GM10847 (cell line): ENCODE data around the gene CYP51A1.
A peak's percentile ranks its signal among the peaks of the same experiment; 100 is the strongest.

Experiments
- POLR2A ChIP-seq: IDR thresholded peaks from 2 replicates; pipeline ENCODE4 v1.6.1; 2011; ENCODE audit not compliant: insufficient read length; ENCODE audit errors: extremely low read depth

The CYP51A1 gene

DNA sequence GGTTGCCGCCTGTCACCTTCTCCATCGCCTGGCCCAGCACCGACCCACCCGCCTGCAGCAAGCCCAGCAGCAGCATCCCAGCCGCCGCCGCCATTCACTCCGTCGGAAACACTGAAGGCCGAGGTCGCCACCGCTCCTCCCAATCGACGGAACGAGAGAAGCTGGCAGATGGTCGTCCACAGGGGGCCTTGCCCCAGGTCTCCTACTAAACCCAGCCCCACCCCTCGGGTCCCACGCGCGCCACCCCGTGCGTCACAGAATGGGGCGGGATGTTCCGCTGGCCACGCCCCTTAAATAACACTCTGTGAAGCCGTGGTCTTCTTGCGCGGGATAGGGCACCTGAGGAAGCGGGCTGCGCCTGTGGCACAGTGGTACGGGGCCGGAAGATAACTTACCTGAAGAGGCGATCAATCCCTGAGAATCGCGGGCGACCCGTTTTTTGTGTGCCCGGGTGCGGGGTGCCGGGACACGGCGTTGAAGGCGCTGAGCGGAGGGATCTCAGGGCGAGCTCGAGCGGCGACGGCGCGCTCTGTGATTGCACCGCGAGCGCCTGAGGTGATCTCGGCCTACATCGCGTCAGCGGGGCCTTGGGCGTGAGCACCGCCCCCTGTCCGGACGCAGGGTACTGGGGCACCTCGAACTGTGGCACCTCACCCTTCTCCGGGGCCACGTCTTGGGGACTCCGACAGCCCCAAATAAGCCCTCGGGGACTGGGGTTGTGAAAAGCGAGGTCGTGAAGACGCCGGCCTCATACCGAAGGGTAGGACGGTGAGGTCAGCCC lies at the start of gene CYP51A1:
Gene CYP51A1, minus strand, starts transcription at position 207 of the 781 bp plus-strand sequence. Its CDS starts 113 bp downstream, at position 94.
- peak; percentile 90 for TF ChIP-seq POLR2A

DNA sequence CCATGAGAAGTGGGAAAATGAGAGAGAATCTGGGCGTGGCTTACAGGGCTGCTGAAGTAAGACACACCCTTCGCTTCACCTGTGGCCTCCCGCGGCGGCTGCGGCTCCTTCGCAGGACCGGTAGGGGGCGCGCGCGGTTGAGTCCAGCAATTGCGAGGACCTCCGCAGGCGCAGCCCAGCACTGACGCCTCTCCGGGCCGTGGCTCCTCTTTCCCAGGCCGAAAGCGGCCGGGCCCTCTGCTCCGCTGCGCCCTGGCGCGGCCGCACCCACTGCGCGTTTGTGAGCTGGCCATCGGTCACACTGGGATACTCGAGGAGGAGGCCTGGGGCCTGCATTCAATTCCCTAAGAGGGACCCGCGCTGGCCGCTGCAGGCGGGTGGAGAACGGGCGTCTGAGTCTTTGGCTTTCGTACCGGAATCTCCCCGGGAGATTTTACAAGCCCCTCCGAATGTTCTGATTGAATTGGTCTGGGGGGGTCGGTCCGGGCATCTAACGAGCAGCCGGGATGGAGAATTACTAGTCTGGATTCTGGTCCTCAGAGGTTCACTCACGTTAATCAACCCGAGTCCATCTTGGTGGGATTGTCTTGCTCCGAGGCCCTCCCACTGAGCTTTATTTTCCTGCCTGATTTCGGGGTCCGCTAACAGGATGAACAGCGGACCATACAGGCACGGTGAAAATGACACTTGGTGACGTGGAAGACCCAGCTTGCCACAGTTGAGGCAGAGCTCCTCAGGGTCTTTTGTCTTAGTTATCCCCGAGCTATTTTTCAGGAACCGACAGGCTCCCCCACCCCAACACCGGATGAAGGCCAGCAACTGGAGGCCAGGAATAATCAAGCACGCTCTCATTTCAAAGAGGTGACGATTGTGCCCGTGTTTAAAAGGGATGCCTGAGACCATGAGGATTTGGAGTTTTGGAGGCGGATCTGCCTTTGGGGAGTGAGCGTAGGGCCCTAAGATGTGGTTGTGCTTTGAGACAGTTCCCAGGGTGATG lies 44.9 kb upstream of the CYP51A1 start, which contains the start of gene LRRD1:
Gene LRRD1, minus strand, starts transcription at position 215 of the 997 bp plus-strand sequence. CDS start 13,940 bp downstream, outside the sequence.
- no peak for TF ChIP-seq POLR2A

DNA sequence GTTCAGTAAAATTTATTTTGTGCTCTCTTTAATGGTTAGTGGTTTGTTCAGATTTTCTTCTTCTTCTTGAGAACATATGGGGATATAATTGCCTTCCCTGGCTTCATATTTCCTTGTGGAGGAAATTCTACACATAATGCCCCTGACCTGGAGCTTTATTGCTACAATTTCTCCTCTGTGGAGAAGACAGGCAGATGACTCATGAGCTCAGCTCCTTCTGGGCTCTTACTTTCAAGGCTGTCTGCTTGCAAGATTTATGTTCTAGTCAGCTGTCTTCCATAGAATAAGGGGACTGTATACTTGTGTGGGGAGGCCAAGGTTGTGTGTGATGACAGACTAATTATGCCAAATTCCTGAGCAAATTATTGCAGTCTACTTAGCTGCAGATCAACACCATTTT lies 43.1 kb upstream of the CYP51A1 start:
- no peak for TF ChIP-seq POLR2A

DNA sequence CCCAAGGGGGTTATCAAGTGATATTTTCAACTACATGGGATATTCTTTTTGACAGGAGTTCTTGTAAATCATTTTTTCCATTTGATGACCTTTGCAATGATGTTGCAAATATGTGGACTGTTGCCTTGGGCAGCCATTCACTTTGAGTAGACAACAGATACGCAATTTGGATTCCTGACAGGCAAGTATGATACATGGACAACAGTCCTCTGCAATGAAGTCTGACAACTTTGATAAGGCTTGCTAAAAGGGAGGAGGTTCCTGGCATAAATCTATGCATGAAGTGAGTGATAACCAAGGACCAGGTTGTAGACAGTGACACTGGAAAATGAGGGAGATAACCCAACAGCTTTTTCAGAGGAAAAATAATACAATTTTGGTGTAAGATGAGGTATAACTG lies 27.0 kb upstream of the CYP51A1 start:
- TF ChIP-seq POLR2A, result no peak

DNA sequence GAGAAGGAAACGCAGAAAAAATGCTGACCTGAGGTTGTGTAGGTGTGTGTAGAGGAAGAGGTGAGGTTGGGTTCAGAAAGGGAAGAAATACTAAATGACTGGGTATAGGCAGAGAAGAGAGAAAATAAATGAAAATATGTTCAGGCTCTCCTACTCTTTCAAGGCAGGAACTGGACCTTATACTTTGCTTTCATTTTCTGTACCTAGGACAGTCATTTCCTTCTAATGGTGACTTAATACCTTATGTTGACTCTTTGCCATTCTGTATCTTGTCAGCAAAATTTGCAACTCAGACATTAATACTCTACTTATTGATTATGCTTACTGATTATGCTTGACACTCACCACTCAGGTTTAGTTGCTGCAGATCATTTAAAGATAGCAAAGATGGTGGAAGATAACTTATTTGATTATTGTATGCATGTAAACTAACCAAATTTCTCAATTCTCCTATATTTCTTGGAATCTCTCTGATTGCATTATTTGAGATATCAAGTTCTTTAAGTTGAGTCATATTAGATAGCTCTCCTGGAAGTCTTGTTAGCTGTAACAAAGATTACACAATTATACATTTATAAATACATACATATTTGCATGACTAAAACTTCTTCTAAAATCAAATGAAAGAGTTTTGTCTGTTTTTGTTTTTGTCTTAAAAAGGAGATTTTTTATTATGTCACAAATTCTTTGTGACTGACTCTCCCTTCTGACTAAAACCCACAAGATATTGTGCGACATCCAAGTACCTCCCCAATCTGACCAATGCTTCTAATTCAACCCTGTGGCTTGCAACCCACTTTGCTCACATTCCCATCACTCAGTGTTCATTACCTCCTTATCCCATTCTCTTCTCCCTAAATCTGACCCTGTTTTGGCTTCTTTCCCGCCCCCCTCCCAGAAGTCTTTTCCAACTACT lies 24.6 kb upstream of the CYP51A1 start:
- TF ChIP-seq POLR2A, result no peak

DNA sequence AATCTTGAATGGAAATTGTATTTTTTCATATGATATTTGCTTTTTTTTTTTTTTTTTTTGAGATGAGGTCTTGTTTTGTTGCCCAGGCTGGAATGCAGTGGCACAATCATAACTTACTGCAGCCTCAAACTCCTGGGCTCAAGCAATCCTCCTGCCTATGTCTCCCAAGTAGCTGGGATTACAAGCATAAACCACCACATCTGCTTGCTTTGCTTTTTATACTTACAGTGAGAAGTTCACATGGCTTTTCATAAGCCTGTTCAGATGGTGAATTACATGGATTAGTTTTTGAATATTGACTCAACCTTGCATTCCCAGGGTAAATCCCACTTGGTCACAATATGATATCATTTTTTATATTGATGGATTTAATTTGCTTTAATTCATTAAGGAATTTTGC lies 22.7 kb upstream of the CYP51A1 start:
- TF ChIP-seq POLR2A, result no peak

DNA sequence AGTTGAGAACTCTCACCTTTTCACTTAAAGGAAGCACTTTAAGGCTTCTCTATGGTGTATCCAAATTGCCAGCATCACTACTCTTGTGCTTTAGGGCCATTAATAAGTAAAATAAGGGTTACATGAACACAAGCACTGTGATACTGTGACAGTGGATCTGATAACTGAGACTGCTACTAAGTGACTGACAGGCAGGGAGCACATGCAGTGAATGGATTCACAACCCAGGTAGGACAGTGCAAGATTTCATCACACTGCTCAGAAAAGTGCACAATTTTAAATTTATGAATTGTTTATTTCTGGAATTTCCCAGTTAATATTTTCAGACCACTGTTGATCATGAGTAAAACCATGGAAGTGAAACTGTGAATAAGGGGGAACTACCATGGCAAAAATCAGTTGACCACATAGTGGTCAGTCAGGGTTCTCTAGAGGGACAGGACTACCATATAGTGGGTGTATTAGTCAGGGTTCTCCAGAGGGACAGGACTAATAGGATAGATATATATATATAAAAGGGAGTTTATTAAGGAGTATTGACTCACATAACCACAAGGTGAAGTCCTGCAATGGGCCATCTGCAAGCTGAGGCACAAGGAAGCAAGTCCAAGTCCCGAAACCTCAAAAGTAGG lies 20.9 kb upstream of the CYP51A1 start:
- TF ChIP-seq POLR2A, result no peak

DNA sequence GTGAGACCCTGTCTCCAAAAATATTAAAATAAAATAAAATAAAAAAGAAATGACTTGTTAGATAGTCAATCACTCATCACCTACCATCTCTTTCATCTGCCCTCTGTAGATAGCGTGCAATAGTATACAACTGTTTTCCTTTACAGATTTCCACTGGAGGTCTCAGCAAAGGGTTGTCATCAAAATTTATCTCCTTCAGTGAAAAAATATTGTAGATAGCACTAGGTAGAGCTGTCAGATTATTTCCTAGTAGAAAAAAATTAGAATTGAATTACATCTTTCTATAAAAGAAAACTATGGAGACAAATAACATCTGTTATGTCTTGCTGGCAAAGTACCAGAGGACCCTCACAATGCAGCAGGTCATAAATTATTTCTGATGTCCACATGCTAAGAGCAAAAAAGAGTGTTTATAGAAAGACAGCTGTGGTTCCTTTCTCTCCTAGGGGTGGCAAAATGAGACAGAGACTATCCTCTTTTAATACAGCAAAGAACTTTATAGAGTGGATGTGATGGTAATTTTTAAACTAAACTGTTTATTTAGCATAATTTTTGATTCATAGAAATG lies 16.3 kb upstream of the CYP51A1 start:
- TF ChIP-seq POLR2A, result no peak

DNA sequence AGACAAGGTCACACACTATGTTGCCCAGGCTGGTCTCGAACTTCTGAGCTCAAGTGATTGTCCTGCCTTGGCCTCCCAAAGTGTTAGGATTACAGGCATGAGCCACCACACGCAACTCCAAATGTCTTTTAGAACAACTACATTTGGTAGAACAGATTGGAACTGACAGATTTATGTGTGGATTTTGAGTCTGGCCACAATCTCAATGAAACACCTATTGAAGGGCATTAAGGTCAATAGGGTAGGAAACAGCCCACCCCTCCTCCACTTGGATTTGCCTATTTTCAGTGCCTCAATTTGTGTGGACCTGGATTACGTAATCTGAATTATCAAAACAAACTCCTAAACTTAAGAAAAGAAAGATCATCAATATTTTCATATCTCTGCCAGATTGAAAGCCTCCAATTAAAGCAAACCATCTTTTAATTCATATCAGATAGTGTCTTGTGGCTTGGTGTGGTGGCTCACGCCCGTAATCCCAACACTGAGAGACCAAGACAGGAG lies 15.5 kb upstream of the CYP51A1 start:
- no peak for TF ChIP-seq POLR2A

DNA sequence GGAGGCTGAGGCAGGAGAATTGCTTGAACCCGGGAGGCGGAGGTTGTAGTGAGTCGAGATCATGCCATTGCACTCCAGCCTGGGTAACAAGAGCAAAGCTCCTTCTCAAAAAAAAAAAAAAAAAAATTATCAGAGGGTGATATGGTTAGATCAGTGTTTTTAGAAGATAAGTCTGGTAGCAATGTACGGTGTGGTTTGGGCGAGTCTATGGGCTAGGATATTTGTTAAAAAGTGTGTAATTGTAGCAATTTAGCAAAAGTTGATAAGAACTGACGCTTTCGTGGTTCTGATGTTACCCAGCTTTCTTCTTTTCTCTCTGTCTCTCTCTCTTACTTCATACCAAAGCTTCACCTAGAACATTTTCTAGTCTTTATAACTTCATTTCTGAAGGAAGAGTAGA lies 6.9 kb upstream of the CYP51A1 start:
- no peak for TF ChIP-seq POLR2A

DNA sequence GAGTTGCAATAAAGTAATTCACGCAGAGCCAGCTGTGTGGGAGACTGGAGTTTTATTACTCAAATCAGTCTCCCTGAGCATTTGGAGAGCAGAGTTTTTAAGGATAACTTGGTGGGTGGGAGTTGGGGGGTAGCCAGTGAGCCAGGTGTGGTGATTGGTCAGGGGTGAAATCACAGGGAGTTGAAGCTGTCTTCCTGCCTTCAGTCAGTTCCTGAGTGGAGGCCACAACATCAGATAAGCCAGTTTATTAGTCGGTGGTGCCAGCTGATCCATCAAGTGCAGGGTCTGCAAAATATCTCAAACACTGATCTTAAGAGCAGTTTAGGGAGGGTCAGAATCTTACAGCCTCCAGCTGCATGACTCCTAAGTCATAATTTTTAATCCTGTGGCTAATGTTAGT lies 3.3 kb upstream of the CYP51A1 start:
- no peak for TF ChIP-seq POLR2A

DNA sequence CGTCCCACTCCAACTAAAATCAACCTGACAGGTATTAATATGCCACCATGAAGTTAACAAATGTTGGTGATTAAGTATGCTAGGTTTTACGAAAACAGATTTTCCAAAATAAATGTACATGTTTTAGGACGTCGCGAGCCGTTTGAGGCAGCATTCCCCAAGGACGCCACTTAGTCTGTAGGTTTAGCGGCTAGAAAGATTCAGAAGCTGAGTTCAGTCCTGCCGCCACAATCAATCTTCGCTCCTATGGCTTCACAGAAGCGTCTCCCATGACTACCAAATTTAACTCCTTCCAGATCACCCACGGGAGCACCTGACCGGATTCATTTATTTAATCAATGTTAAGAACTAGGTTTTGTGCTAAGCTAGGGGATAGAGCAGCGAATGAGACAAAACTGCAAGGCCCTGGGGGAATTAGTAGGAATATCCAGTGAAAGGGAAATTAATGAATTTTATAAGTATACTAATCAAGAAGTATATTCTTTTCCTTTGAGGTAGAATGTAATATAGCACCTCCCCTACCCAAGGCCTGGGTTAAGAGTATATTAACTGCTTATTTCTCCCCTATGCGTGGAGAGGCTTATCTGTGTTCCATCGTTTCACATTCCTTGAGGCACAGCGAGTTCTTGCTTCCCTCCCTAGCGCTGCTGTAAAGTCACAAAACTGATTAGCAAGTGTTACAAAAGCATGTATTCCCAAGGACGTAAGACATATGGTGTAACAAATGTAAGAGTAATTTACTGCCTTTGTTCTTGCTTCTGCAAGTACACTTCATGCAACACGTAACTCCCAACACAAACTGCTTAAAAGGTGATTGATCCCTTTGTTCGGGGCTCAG lies 994 bp upstream of the CYP51A1 start:
- no peak for TF ChIP-seq POLR2A

DNA sequence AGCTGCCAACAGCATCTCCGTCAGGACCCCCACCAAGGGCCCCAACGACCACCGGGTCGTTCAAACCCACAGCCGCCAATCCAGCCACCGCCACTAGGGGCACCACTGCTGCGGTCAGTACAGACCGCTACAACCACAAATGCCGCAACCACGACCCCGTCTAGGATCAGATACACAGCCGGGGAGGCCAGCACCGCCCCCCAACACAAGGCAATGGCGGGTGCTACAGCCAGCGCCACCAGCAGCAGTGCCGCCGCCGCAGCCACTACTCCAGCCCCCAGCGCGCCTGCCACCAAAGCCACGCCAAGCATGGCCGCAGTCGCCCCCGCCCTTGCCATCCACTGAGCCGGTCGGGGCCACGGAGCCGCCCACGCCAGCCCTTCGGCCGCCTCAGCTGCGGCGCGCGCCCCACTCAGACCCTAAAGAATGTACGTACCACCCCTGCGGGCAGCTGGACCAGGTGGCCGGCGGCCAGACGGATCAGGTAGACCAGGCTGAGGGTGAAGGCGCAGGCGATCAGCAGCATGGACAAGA lies 473 bp downstream of the CYP51A1 start:
- TF ChIP-seq POLR2A, result no peak
